Measurements from ENCODE around the gene CYP3A4. TPM values are rescaled to one million over a fixed set of nuclear protein-coding genes. Genes with fewer than 3 reads are reported as not detected.
"Not testable (repeated sequence)": the region's sequence is repeated elsewhere in the genome, so short reads cannot be mapped to it uniquely, and the experiment has no call there.

The CYP3A4 gene
- total and polyA plus RNA-seq, 2 donors (not counting 1 experiment from before 2014, with no cell fraction given): 0.17 TPM; not detected in 1

DNA sequence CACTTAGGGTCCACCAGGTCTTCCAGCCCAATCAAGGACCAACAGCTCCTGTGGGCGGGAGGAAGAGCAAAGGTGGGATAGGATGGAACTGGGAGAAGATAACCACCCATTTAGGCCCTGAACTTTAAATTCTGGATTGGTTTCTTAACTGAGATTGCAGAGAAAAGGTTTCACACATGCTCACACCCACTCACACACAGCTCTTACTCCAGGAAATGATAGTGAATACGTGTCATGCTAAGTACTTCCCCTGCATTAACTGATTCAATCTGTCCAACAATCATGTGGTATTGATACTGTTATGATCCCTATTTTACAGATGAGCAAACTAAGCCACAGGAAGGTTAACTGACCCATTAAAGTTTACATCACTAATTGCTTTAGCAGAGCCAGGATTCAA, 4.6 kb upstream of the CYP3A4 start:
- Histone ChIP-seq H2AFZ (ENCODE audit: low read length) (no peak overlapping the region), H3K9me3 (ENCODE audit: control insufficient read depth, insufficient read depth, low read depth, low read length) (no peaks in the 10 kb centered on the region), H3K27me3 (ENCODE audit: control insufficient read depth, insufficient read depth, low read length) (no peaks in the 10 kb centered on the region), H3K79me2 (ENCODE audit: control insufficient read depth, insufficient read depth, low read length) (no peaks in the 10 kb centered on the region), H3K9ac (ENCODE audit: insufficient read depth, low read length) (no peak overlapping the region), H4K20me1 (ENCODE audit: control insufficient read depth, extremely low read depth, insufficient read depth, low read length) (no peaks in the 10 kb centered on the region), H3K4me2 (ENCODE audit: extremely low read depth, insufficient read depth, low read length) (no peak overlapping the region), H3K36me3 (ENCODE audit: control insufficient read depth, insufficient read depth, low read length) (no peaks in the 10 kb centered on the region), H3K27ac (ENCODE audit: insufficient read depth, low read length) (no peak overlapping the region), H3K4me3 (replicated peaks in 1 of 4; ENCODE audit: control extremely low read depth in 1 of 4, insufficient read depth in 1 of 4, low read depth in 3 of 4, low read length in 4 of 4) (no peak overlapping the region), H3K4me1 (ENCODE audit: control insufficient read depth, extremely low read depth, insufficient read depth, low read length) (no peaks in the 10 kb centered on the region)
- no peak for TF ChIP-seq EZH2 (IDR thresholded peaks at IDR 0.05; ENCODE audit: low read length, missing control alignments)
- TF ChIP-seq, protein P1, sequence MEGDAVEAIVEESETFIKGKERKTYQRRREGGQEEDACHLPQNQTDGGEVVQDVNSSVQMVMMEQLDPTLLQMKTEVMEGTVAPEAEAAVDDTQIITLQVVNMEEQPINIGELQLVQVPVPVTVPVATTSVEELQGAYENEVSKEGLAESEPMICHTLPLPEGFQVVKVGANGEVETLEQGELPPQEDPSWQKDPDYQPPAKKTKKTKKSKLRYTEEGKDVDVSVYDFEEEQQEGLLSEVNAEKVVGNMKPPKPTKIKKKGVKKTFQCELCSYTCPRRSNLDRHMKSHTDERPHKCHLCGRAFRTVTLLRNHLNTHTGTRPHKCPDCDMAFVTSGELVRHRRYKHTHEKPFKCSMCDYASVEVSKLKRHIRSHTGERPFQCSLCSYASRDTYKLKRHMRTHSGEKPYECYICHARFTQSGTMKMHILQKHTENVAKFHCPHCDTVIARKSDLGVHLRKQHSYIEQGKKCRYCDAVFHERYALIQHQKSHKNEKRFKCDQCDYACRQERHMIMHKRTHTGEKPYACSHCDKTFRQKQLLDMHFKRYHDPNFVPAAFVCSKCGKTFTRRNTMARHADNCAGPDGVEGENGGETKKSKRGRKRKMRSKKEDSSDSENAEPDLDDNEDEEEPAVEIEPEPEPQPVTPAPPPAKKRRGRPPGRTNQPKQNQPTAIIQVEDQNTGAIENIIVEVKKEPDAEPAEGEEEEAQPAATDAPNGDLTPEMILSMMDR (conservative IDR thresholded peaks at IDR 0.05 in 1 of 2, IDR thresholded peaks at IDR 0.05 in 1 of 2; ENCODE audit: low read depth in 1 of 2, low read length in 2 of 2): no peak
- DNase-seq (ENCODE audit: low read depth in 2 of 2): peak in 1 of 2 donors; percentile 3

DNA sequence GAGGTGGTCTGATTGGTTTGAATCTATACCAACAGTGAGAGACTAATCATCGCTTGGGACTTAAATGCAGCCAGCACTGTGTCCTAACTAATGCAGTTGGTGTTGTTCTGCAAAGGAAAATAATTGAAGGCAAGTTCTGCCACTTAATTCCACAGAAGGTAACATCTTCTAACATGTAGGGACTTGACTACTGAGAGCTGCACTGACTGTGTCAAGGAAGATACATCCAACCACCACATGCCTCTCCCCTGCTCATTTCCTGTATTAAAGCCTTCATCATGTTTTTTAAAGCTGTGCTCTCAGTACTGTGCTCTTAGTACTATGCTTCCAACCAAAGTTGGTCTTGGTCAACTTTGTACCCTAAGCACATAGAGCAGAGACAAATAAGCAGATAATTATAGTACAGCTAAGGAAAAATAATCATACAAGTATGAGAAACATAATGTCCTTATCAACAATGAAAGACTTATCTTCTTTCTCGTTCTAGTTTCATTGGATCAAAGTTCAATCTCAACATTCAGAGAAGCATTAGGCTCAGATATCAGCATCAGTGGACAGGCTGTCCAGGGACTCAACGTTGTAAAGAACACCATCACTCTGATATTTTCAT, 2.8 kb upstream of the CYP3A4 start:
- no peaks in the 10 kb centered on the region for H3K79me2 ChIP-seq (ENCODE audit: control insufficient read depth, insufficient read depth, low read length)
- no peaks in the 10 kb centered on the region for H3K36me3 ChIP-seq (ENCODE audit: control insufficient read depth, insufficient read depth, low read length)
- TF ChIP-seq, protein P1 (conservative IDR thresholded peaks at IDR 0.05 in 1 of 2, IDR thresholded peaks at IDR 0.05 in 1 of 2; ENCODE audit: low read depth in 1 of 2, low read length in 2 of 2): no peak
- TF ChIP-seq EZH2 (IDR thresholded peaks at IDR 0.05; ENCODE audit: low read length, missing control alignments): no peak
- no peak overlapping the region for H3K4me2 ChIP-seq (ENCODE audit: extremely low read depth, insufficient read depth, low read length)
- no peaks in the 10 kb centered on the region for H3K9me3 ChIP-seq (ENCODE audit: control insufficient read depth, insufficient read depth, low read depth, low read length)
- no peak for DNase-seq (ENCODE audit: low read depth in 2 of 2)
- H3K27ac ChIP-seq (ENCODE audit: insufficient read depth, low read length): no peak overlapping the region
- H3K9ac ChIP-seq (ENCODE audit: insufficient read depth, low read length): no peak overlapping the region
- no peak overlapping the region for H2AFZ ChIP-seq (ENCODE audit: low read length)
- H3K4me1 ChIP-seq (ENCODE audit: control insufficient read depth, extremely low read depth, insufficient read depth, low read length): no peaks in the 10 kb centered on the region
- no peaks in the 10 kb centered on the region for H4K20me1 ChIP-seq (ENCODE audit: control insufficient read depth, extremely low read depth, insufficient read depth, low read length)
- no peak overlapping the region for H3K4me3 ChIP-seq (replicated peaks in 1 of 4; ENCODE audit: control extremely low read depth in 1 of 4, insufficient read depth in 1 of 4, low read depth in 3 of 4, low read length in 4 of 4)
- no peaks in the 10 kb centered on the region for H3K27me3 ChIP-seq (ENCODE audit: control insufficient read depth, insufficient read depth, low read length)

DNA sequence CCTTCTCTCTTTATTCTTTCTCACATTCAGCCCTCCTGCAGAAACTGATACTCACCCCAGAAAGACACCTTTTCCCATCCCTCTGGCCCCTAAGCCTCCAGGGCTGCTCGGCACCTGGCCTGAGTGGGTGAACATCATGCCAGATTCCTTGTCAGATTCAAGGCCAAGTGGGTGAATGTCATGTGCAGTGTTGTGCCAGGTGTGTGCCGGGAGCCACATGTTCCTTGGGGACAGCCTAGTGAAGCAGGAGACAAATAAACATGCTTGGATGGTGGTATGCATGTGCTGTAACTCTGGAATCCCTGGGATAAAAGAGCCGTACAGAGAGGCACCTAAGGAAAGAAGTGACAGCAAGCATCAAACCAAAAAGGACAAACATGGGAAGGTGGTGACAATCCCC, 1.7 kb upstream of the CYP3A4 start:
- not testable (repeated sequence) for H3K9ac ChIP-seq (ENCODE audit: insufficient read depth, low read length); H3K27me3 ChIP-seq (ENCODE audit: control insufficient read depth, insufficient read depth, low read length); H2AFZ ChIP-seq (ENCODE audit: low read length); H4K20me1 ChIP-seq (ENCODE audit: control insufficient read depth, extremely low read depth, insufficient read depth, low read length); DNase-seq (ENCODE audit: low read depth in 2 of 2); H3K27ac ChIP-seq (ENCODE audit: insufficient read depth, low read length); H3K4me3 ChIP-seq (replicated peaks in 1 of 4; ENCODE audit: control extremely low read depth in 1 of 4, insufficient read depth in 1 of 4, low read depth in 3 of 4, low read length in 4 of 4); H3K79me2 ChIP-seq (ENCODE audit: control insufficient read depth, insufficient read depth, low read length); H3K4me2 ChIP-seq (ENCODE audit: extremely low read depth, insufficient read depth, low read length); H3K36me3 ChIP-seq (ENCODE audit: control insufficient read depth, insufficient read depth, low read length); H3K9me3 ChIP-seq (ENCODE audit: control insufficient read depth, insufficient read depth, low read depth, low read length); H3K4me1 ChIP-seq (ENCODE audit: control insufficient read depth, extremely low read depth, insufficient read depth, low read length)
